Neuronal stem cell (in vitro differentiated cells): ENCODE data around the gene RPS15. TPM values are rescaled to one million over a fixed set of nuclear protein-coding genes. Genes with fewer than 3 reads are reported as not detected.

Experiments
- DNase-seq: peaks from one replicate; pipeline ENCODE4 v3.0.0-alpha.2; 2013; ENCODE audit warnings: low spot score
- H2AFZ ChIP-seq: one replicate; pipeline ENCODE4 v1.6.1; 2013; ENCODE audit warnings: mild to moderate bottlenecking, low read length, inconsistent platforms
- H2AK5ac ChIP-seq: 2 replicates; pipeline ENCODE4 v1.6.1; 2013; ENCODE audit warnings: low read depth, mild to moderate bottlenecking, inconsistent platforms, low read length, moderate library complexity, mixed read lengths
- H2BK120ac ChIP-seq: 2 replicates; pipeline ENCODE4 v1.6.1; 2013; ENCODE audit warnings: low read depth, mild to moderate bottlenecking, inconsistent platforms, low read length, moderate library complexity, mixed read lengths
- H2BK12ac ChIP-seq: one replicate; pipeline ENCODE4 v1.6.1; 2013; ENCODE audit warnings: low read length, inconsistent platforms
- H2BK15ac ChIP-seq: 2 replicates; pipeline ENCODE4 v1.6.1; 2013; ENCODE audit warnings: mild to moderate bottlenecking, low read length, inconsistent platforms, mixed read lengths
- H2BK5ac ChIP-seq: one replicate; pipeline ENCODE4 v1.6.1; 2013; ENCODE audit warnings: inconsistent platforms, mild to moderate bottlenecking, low read length, moderate library complexity
- H3K14ac ChIP-seq: one replicate; pipeline ENCODE4 v1.6.1; 2013; ENCODE audit warnings: low read length, inconsistent platforms
- H3K18ac ChIP-seq: 2 replicates; pipeline ENCODE4 v1.6.1; 2013; ENCODE audit warnings: low read length, inconsistent platforms
- H3K23ac ChIP-seq: 2 replicates; pipeline ENCODE4 v1.6.1; 2013; ENCODE audit warnings: low read depth, mild to moderate bottlenecking, mixed read lengths, low read length, inconsistent platforms; ENCODE audit not compliant: poor library complexity
- H3K27ac ChIP-seq: replicated peaks from 3 replicates; pipeline ENCODE4 v1.5.1; 2013; ENCODE audit warnings: low read length, inconsistent platforms
- H3K27me3 ChIP-seq, 3 experiments: 2 replicates each; pipeline ENCODE4 v1.6.1; 2013; ENCODE audit warnings: low read length in 3 of 3, mild to moderate bottlenecking in 2 of 3, inconsistent platforms in 1 of 3, low read depth in 1 of 3, mixed read lengths in 1 of 3, moderate library complexity in 1 of 3; ENCODE audit not compliant: control insufficient read depth in 3 of 3, insufficient read depth in 3 of 3
- H3K36me3 ChIP-seq, 2 donors: replicated peaks in 1 of 2; 2 replicates each; pipeline ENCODE4 v1.6.1; 2013; ENCODE audit warnings: low read length in 2 of 2; ENCODE audit not compliant: control insufficient read depth in 2 of 2, insufficient read depth in 2 of 2
- H3K4ac ChIP-seq: 2 replicates; pipeline ENCODE4 v1.6.1; 2013; ENCODE audit warnings: inconsistent platforms, mild to moderate bottlenecking, low read length, moderate library complexity
- H3K4me1 ChIP-seq, 2 donors: 1 replicate in 1 of 2; 2 replicates in 1 of 2; pipeline ENCODE4 v1.6.1; 2013; ENCODE audit warnings: low read length in 2 of 2, low read depth in 1 of 2; ENCODE audit not compliant: control insufficient read depth in 2 of 2, insufficient read depth in 1 of 2
- H3K4me2 ChIP-seq: one replicate; pipeline ENCODE4 v1.6.1; 2013; ENCODE audit warnings: mild to moderate bottlenecking, low read length, inconsistent platforms; ENCODE audit not compliant: insufficient read depth, poor library complexity, severe bottlenecking
- H3K4me3 ChIP-seq, 2 donors: 2 replicates each; pipeline ENCODE4 v1.5.1; 2013; ENCODE audit warnings: low read length in 2 of 2, mild to moderate bottlenecking in 2 of 2, inconsistent platforms in 1 of 2, moderate library complexity in 1 of 2
- H3K79me1 ChIP-seq: one replicate; pipeline ENCODE4 v1.6.1; 2013; ENCODE audit warnings: low read depth, mild to moderate bottlenecking, inconsistent platforms, low read length, moderate library complexity
- H3K9ac ChIP-seq: one replicate; pipeline ENCODE4 v1.6.1; 2013; ENCODE audit warnings: mild to moderate bottlenecking, low read depth, low read length, inconsistent platforms; ENCODE audit not compliant: poor library complexity
- H3K9me3 ChIP-seq, 2 donors: replicated peaks in 1 of 2; 2 replicates each; pipeline versions ENCODE3 to v1.6.1; 2013; ENCODE audit warnings: low read length in 2 of 2, mild to moderate bottlenecking in 2 of 2, inconsistent platforms in 1 of 2, low read depth in 1 of 2, mixed read lengths in 1 of 2, moderate library complexity in 1 of 2; ENCODE audit not compliant: control insufficient read depth in 2 of 2, insufficient read depth in 1 of 2
- H4K8ac ChIP-seq: one replicate; pipeline ENCODE4 v1.6.1; 2013; ENCODE audit warnings: low read depth, mild to moderate bottlenecking, inconsistent platforms, low read length, moderate library complexity
- H4K91ac ChIP-seq: one replicate; pipeline ENCODE4 v1.6.1; 2013; ENCODE audit warnings: low read length, low read depth, mild to moderate bottlenecking, inconsistent platforms; ENCODE audit not compliant: poor library complexity
- WGBS, 2 donors: extraction: QIAGEN DNeasy Blood & Tissue Kit; methylation state at CpG; one replicate each; pipeline ENCODE4 v1.1.7; 2013; ENCODE audit warnings: missing lambda C conversion rate in 2 of 2, mixed read lengths in 1 of 2; ENCODE audit not compliant: insufficient read length in 2 of 2, insufficient replicate concordance in 1 of 2; ENCODE audit errors: extremely low coverage in 2 of 2; 5-methylcytosine and 5-hydroxymethylcytosine counted together
- polyA plus RNA-seq, 2 experiments: library from polyadenylated mRNA; stranded (reverse); fragments of 200-250 nt; gene quantifications; one replicate each; pipeline ENCODE4 v1.2.3, GENCODE V29; 2013

The RPS15 gene
- 3,965 TPM for polyA plus RNA-seq (2013, experiment 1 of 2)
- 3,732 TPM for polyA plus RNA-seq (2013, experiment 2 of 2)

DNA sequence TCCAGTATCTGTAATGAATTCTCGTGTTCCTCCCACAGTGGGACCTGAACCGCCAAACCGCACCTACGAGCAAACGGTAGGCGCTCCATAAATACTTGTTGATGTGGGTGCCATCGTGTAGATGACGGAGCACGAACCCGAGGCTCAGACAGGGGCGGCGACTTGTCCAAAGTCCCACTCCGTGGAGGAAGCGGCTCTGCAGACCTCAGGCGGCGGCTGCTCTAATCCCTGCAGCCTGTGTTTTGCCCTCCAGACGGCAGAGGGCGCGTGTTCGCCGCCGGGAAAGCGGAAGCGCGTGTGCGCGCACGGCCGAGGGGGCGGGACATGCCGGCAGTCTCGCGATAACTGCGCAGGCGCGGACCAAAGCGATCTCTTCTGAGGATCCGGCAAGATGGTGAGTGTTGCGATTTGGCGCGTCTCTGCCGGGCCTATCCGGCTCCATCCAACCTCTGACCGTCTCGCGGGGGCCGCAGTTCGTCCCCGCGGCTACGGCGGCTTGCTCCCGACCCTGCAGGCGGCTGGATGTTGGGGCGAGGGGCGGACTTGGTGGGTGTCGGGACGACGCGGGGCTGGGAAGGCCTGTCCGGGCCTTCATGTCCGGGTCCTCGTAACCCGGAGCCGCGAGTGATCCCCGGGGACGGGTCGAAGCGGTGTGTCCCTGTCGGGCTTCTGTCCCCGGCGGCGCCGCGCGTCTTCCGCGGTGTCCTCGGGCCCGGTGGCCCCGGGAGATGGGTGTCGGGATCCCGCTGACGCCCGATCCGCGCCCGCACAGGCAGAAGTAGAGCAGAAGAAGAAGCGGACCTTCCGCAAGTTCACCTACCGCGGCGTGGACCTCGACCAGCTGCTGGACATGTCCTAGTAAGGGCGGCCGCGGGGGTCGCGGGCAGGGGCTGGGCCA lies at the start of gene RPS15:
Gene RPS15, plus strand, starts transcription at position 362 of the 898 bp plus-strand sequence. Its CDS starts 30 bp downstream, at position 392.
- Histone ChIP-seq H3K4me3 (peak within 1 kb of the TSS; percentile 89 to 92), H3K27ac (peak within 1 kb of the TSS; percentile 83), H2BK12ac (no peak within 1 kb of the TSS), H4K8ac (no peak within 1 kb of the TSS), H3K36me3 (peaks cover 46 to 67% of the 10 kb centered on the region in 2 donors), H2BK5ac (peak within 1 kb of the TSS; percentile 87), H3K9ac (peak within 1 kb of the TSS; percentile 99), H3K79me1 (peaks cover 21% of the 10 kb centered on the region), H2BK15ac (no peak within 1 kb of the TSS), H2AK5ac (peak within 1 kb of the TSS; percentile 93), H3K9me3 (peaks cover 0 to 2% of the 10 kb centered on the region in 2 donors), H3K4ac (no peak within 1 kb of the TSS), H3K14ac (peak within 1 kb of the TSS; percentile 97), H3K4me1 (peaks cover 4% of the 10 kb centered on the region in 2 donors), H4K91ac (no peak within 1 kb of the TSS), H3K23ac (peak within 1 kb of the TSS; percentile 99), H3K4me2 (peak within 1 kb of the TSS; percentile 91), H3K27me3 (no peaks in the 10 kb centered on the region), H2AFZ (peak within 1 kb of the TSS; percentile 67), H2BK120ac (no peak within 1 kb of the TSS), H3K18ac (peak within 1 kb of the TSS; percentile 100)
- no CpG with 5 or more reads among the region's 100 CpGs for WGBS, 2 donors
- DNase-seq = peak; percentile 96

- no peak overlapping the region for H4K91ac ChIP-seq
- H2AFZ ChIP-seq = no peak overlapping the region
- H2BK15ac ChIP-seq = no peak overlapping the region
- peak overlapping the region; percentile 86 for H3K9ac ChIP-seq
- H3K36me3 ChIP-seq = peaks cover 23 to 43% of the 10 kb centered on the region in 2 donors
- peaks cover 21% of the 10 kb centered on the region for H3K79me1 ChIP-seq
- peak overlapping the region; percentile 97 for H4K8ac ChIP-seq
- peak overlapping the region; percentile 99 for H3K23ac ChIP-seq
- WGBS, 2 donors = no CpG with 5 or more reads among the region's 17 CpGs
- H2AK5ac ChIP-seq = no peak overlapping the region
- no peak overlapping the region for H3K4me2 ChIP-seq
- no peak overlapping the region for H2BK5ac ChIP-seq
- H3K18ac ChIP-seq = no peak overlapping the region
- no peak overlapping the region for H2BK120ac ChIP-seq
- peak overlapping the region; percentile 84 for H2BK12ac ChIP-seq
- H3K14ac ChIP-seq = peak overlapping the region; percentile 97
- H3K9me3 ChIP-seq = peaks cover 0 to 4% of the 10 kb centered on the region in 2 donors
- peaks cover 0 to 4% of the 10 kb centered on the region in 2 donors for H3K4me1 ChIP-seq
- H3K4me3 ChIP-seq = peak overlapping the region in 1 of 2 donors; percentile 55
- H3K27ac ChIP-seq = no peak overlapping the region
- H3K27me3 ChIP-seq = peaks cover 0 to 2% (median 0%) of the 10 kb centered on the region in 3 experiments
- DNase-seq = no peak
- no peak overlapping the region for H3K4ac ChIP-seq
Observed at GRCh38 chr19:1388637-1389026, 49.6 kb upstream of the RPS15 start.

DNA sequence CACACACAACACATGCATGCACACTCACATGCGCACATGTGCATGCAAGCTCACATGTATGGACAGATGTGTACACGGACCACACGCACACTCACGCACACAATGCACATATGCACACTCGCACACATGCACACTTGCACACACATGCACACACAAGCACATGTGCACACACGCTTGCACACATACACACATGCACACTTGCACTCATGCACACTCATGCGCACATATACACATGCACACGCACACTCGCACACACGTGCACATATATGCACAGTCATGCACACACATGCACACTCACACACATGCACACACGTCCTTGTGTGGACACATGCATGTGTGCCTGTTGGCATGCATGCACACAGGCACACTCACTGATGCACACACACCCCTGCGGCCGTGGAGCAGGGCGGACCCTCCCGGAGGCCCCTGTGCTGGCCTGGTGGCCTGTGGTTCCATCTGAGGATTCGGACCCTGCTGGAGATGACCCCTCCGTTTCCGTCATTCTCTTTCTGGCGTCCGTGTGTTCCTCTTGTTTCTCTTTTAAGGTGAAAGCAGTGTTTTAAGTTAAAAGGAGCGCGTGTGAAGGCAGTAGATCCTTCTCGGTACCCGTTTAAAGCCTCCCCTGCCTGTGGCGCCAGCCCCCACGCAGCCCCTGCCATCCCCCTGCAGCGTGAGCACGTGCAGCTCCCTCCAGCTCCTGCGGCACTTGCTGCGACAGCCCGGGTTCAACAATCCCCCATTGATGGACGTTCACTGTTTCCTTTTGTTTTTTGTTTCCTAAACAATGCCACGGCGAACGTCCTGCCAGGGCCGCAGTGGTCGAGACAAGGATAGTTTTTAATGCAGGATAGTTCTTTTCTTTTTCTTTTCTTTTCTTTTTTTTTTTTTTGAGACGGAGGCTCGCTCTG lies 48.9 kb upstream of the RPS15 start:
- Histone ChIP-seq H3K4me2 (no peak overlapping the region), H3K79me1 (peaks cover 17% of the 10 kb centered on the region), H3K36me3 (peaks cover 23 to 43% of the 10 kb centered on the region in 2 donors), H3K4me3 (peak overlapping the region in 1 of 2 donors; percentile 55), H3K27ac (no peak overlapping the region), H2BK5ac (no peak overlapping the region), H3K23ac (peak overlapping the region; percentile 99), H2BK15ac (no peak overlapping the region), H2AFZ (no peak overlapping the region), H3K9ac (peak overlapping the region; percentile 86), H3K4me1 (peaks cover 0 to 4% of the 10 kb centered on the region in 2 donors), H2AK5ac (no peak overlapping the region), H3K4ac (no peak overlapping the region), H3K9me3 (peaks cover 0 to 4% of the 10 kb centered on the region in 2 donors), H4K91ac (no peak overlapping the region), H2BK120ac (no peak overlapping the region), H3K27me3 (peaks cover 0 to 2% (median 0%) of the 10 kb centered on the region in 3 experiments), H4K8ac (peak overlapping the region; percentile 97), H3K18ac (no peak overlapping the region), H2BK12ac (peak overlapping the region; percentile 84), H3K14ac (peak overlapping the region; percentile 97)
- no peak for DNase-seq
- WGBS, 2 donors = no CpG with 5 or more reads among the region's 39 CpGs
